Keratinocyte (primary cell): ENCODE measurements around the gene OSBPL10.
A peak's percentile ranks its signal among the peaks of the same experiment; 100 is the strongest.

Experiments used
- EZH2 ChIP-seq: IDR thresholded peaks from one replicate; pipeline ENCODE4 v1.6.1; 2012; ENCODE audit warnings: inconsistent platforms, mild to moderate bottlenecking, low read length, moderate library complexity
- TF ChIP-seq, protein P1 (sequence below), 3 experiments: IDR thresholded peaks in 1 of 3; conservative IDR thresholded peaks in 1 of 3; optimal IDR thresholded peaks in 1 of 3; 2 replicates in 2 of 3; 3 replicates in 1 of 3; pipeline versions ENCODE3 to v1.5.1; 2011; ENCODE audit warnings: low read length in 3 of 3, mild to moderate bottlenecking in 3 of 3, moderate library complexity in 2 of 3, control low read depth in 1 of 3, inconsistent platforms in 1 of 3; ENCODE audit not compliant: insufficient read depth in 2 of 3; ENCODE audit errors: extremely low read depth in 1 of 3

GRCh38 chr3:31724651-31725050 lies 256.4 kb downstream of the OSBPL10 start:
- TF ChIP-seq, protein P1, sequence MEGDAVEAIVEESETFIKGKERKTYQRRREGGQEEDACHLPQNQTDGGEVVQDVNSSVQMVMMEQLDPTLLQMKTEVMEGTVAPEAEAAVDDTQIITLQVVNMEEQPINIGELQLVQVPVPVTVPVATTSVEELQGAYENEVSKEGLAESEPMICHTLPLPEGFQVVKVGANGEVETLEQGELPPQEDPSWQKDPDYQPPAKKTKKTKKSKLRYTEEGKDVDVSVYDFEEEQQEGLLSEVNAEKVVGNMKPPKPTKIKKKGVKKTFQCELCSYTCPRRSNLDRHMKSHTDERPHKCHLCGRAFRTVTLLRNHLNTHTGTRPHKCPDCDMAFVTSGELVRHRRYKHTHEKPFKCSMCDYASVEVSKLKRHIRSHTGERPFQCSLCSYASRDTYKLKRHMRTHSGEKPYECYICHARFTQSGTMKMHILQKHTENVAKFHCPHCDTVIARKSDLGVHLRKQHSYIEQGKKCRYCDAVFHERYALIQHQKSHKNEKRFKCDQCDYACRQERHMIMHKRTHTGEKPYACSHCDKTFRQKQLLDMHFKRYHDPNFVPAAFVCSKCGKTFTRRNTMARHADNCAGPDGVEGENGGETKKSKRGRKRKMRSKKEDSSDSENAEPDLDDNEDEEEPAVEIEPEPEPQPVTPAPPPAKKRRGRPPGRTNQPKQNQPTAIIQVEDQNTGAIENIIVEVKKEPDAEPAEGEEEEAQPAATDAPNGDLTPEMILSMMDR (optimal IDR thresholded peaks at IDR 0.05 in 1 of 3, IDR thresholded peaks at IDR 0.05 in 1 of 3, conservative IDR thresholded peaks at IDR 0.05 in 1 of 3; ENCODE audit: extremely low read depth in 1 of 3, insufficient read depth in 2 of 3, low read length in 3 of 3): peak; percentile 50 to 58 (median 54)
- no peak for TF ChIP-seq EZH2
